ENCODE data around the gene OSBP2. TPM values are rescaled to one million over a fixed set of nuclear protein-coding genes. Genes with fewer than 3 reads are reported as not detected.

The OSBP2 gene
- total RNA-seq, 1 experiment from 2014 or later, result 7.1 TPM

DNA sequence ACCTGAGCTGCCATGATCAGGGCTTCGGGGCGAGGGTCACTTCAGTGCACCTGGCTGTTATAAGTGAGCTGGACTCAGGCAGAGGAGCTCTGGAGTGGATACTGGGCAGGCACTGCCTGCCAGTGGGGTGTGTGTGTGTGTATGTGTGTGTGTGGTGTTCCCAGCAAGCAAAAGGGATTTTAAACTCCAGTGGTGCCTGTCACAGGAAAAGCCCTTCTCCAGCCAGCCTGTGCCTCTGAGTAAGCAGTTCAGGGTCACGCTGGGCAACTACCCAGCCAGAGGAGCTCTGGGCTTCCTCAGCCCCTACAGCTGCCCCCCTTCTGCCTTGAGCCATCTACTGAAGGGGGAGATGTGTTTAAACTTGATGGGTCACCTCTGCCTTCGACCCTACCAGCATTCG, 109.0 kb downstream of the OSBP2 start:
- Histone ChIP-seq H3K4me1 (replicated peaks; ENCODE audit: insufficient read depth) (peaks cover 50% of the 10 kb centered on the region), H3K4me3 (peak overlapping the region; percentile 60; the same call in 1 of the 2 replicates), H3K27ac (peak overlapping the region; percentile 44), H4K20me1 (ENCODE audit: insufficient read depth) (no peaks in the 10 kb centered on the region), H3K9me3 (ENCODE audit: insufficient read depth, low read depth) (no peaks in the 10 kb centered on the region), H2AFZ (no peak overlapping the region), H3K27me3 (ENCODE audit: insufficient read depth, low read depth) (peaks cover 17% of the 10 kb centered on the region), H3K9me2 (ENCODE audit: insufficient read depth) (no peaks in the 10 kb centered on the region), H3K4me2 (peak overlapping the region; percentile 93), H3K36me3 (ENCODE audit: low read depth) (no peaks in the 10 kb centered on the region), H3F3A (ENCODE audit: insufficient read depth, low read depth) (peaks cover 16% of the 10 kb centered on the region; the same call in 1 of the 2 replicates), H3K79me2 (ENCODE audit: low read depth) (peaks cover 5% of the 10 kb centered on the region; the same call in 1 of the 2 replicates)
- no peak for TF ChIP-seq EZH2 (IDR thresholded peaks at IDR 0.05; ENCODE audit: low read depth)
- TF ChIP-seq, protein P1, sequence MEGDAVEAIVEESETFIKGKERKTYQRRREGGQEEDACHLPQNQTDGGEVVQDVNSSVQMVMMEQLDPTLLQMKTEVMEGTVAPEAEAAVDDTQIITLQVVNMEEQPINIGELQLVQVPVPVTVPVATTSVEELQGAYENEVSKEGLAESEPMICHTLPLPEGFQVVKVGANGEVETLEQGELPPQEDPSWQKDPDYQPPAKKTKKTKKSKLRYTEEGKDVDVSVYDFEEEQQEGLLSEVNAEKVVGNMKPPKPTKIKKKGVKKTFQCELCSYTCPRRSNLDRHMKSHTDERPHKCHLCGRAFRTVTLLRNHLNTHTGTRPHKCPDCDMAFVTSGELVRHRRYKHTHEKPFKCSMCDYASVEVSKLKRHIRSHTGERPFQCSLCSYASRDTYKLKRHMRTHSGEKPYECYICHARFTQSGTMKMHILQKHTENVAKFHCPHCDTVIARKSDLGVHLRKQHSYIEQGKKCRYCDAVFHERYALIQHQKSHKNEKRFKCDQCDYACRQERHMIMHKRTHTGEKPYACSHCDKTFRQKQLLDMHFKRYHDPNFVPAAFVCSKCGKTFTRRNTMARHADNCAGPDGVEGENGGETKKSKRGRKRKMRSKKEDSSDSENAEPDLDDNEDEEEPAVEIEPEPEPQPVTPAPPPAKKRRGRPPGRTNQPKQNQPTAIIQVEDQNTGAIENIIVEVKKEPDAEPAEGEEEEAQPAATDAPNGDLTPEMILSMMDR (conservative IDR thresholded peaks at IDR 0.05), result no peak
- intact Hi-C loops (cut with micrococcal nuclease; ENCODE audit: unreplicated experiment), result loop anchor here (2.0 kb wide), 1 partner anchor 27 kb away; no protein-coding TSS in a partner anchor
- POLR2A ChIA-PET (ENCODE audit: unreplicated experiment), result no interaction called here
- BruUV-seq (replicated peaks), result no TSS peak
- CTCF ChIA-PET, result interaction anchor here (1.1 kb wide), 1 partner anchor 40 kb away, joined by 4 read pairs; no protein-coding TSS in a partner anchor
- no peak for DNase-seq

DNA sequence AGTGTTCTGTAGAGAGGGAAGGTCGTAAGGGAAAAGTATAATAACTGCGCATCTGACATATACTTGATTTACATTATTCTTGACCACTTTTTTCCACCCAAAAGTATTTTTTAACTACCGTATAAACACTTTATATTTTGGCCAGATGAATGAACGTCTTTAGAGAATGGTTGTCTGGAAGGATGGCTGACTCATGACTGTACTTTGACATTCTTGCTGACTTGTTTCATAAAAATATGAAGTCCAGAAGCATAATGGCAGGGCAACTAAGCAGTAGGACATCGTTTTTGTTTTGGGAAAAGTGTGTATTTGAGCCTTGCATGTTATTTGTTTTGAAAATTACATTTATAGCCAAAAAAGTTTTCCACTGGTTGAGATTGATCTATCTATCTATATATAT, 110.0 kb downstream of the OSBP2 start:
- ChIA-PET CTCF (no interaction called here), POLR2A (ENCODE audit: unreplicated experiment) (interaction anchor here (0.7 kb wide), 1 partner anchor 100 kb away, joined by 4 read pairs; no protein-coding TSS in a partner anchor)
- Histone ChIP-seq H3K79me2 (ENCODE audit: low read depth) (peaks cover 5% of the 10 kb centered on the region; the same call in 1 of the 2 replicates), H3K9me2 (ENCODE audit: insufficient read depth) (no peaks in the 10 kb centered on the region), H2AFZ (no peak overlapping the region), H3K27me3 (ENCODE audit: insufficient read depth, low read depth) (peaks cover 17% of the 10 kb centered on the region), H3K36me3 (ENCODE audit: low read depth) (no peaks in the 10 kb centered on the region), H3K4me1 (replicated peaks; ENCODE audit: insufficient read depth) (peaks cover 50% of the 10 kb centered on the region), H4K20me1 (ENCODE audit: insufficient read depth) (no peaks in the 10 kb centered on the region), H3F3A (ENCODE audit: insufficient read depth, low read depth) (peaks cover 16% of the 10 kb centered on the region; the same call in 1 of the 2 replicates), H3K4me2 (no peak overlapping the region), H3K27ac (no peak overlapping the region), H3K9me3 (ENCODE audit: insufficient read depth, low read depth) (no peaks in the 10 kb centered on the region), H3K4me3 (no peak overlapping the region)
- no peak for DNase-seq
- BruUV-seq (replicated peaks), result no TSS peak
- TF ChIP-seq EZH2 (IDR thresholded peaks at IDR 0.05; ENCODE audit: low read depth), result no peak
- intact Hi-C loops (cut with micrococcal nuclease; ENCODE audit: unreplicated experiment), result no loop called here

DNA sequence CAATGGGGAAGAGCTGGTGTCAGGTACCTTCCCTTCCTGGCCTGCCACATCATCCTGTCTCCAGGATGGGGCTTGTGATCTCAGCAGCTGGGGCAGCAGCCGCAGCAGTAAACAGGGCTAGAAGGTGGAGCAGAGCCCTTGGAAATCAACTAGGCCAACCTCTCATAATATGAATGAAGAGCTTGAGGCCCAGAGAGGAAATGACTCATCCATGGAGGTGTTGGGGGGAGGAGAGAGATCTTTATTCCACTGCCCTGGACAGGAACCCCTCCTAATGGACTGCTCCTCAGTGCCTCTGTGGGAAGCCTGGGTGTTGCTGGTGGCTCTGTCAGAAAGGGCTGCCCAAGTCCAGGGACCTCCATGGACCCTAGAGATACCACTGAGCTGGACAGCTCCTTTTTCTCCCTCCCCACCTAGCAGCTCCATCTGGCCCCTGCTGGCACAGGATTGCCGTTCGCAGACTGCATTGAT, 111.8 kb downstream of the OSBP2 start:
- intact Hi-C loops (cut with micrococcal nuclease; ENCODE audit: unreplicated experiment), result no loop called here
- Histone ChIP-seq H3K9me2 (ENCODE audit: insufficient read depth) (no peaks in the 10 kb centered on the region), H3K4me1 (replicated peaks; ENCODE audit: insufficient read depth) (peaks cover 50% of the 10 kb centered on the region), H3K27me3 (ENCODE audit: insufficient read depth, low read depth) (peaks cover 3% of the 10 kb centered on the region), H3F3A (ENCODE audit: insufficient read depth, low read depth) (peaks cover 16% of the 10 kb centered on the region; the same call in 1 of the 2 replicates), H3K27ac (peak overlapping the region; percentile 56), H3K9me3 (ENCODE audit: insufficient read depth, low read depth) (no peaks in the 10 kb centered on the region), H3K36me3 (ENCODE audit: low read depth) (no peaks in the 10 kb centered on the region), H3K79me2 (ENCODE audit: low read depth) (peaks cover 5% of the 10 kb centered on the region; the same call in 1 of the 2 replicates), H2AFZ (no peak overlapping the region), H3K4me3 (no peak overlapping the region), H4K20me1 (ENCODE audit: insufficient read depth) (no peaks in the 10 kb centered on the region), H3K4me2 (peak overlapping the region; percentile 59)
- CTCF ChIA-PET, result interaction anchor here (0.6 kb wide), 1 partner anchor 249 kb away, joined by 3 read pairs; no protein-coding TSS in a partner anchor
- peak; percentile 58 to 84 for DNase-seq
- TF ChIP-seq, protein P1 (conservative IDR thresholded peaks at IDR 0.05), result no peak
- no peak for TF ChIP-seq EZH2 (IDR thresholded peaks at IDR 0.05; ENCODE audit: low read depth)
- POLR2A ChIA-PET (ENCODE audit: unreplicated experiment), result interaction anchor here (0.6 to 0.7 kb wide), 2 partner anchors 116 to 440 kb away, joined by 4 to 6 read pairs; no protein-coding TSS in a partner anchor
- BruUV-seq (replicated peaks), result no TSS peak

All from PC-9 (cell line).